ENCODE measurements around the gene SRSF7.

- TF ChIP-seq BACH2 (CRISPR knock-in tag; IDR thresholded peaks at IDR 0.05; ENCODE audit: borderline replicate concordance): no peak
- no peak for TF ChIP-seq GLIS3 (CRISPR knock-in tag; IDR thresholded peaks at IDR 0.05)
- no peak for TF ChIP-seq PPARA (CRISPR knock-in tag; IDR thresholded peaks at IDR 0.05; ENCODE audit: borderline replicate concordance)
- TF ChIP-seq CREB5 (CRISPR knock-in tag; IDR thresholded peaks at IDR 0.05; ENCODE audit: low read depth): no peak
Measured at GRCh38 chr2:38713338-38713737, 37.8 kb downstream of the SRSF7 start.

Measured in SK-N-SH treated with all-trans-retinoic acid at 6 μM for 48 hours (cell line).